GM19468 (cell line): ENCODE results near the gene ABCA3.

Experiments
- ATAC-seq: cut with Tn5 transposase; IDR thresholded peaks from one replicate; pipeline ENCODE4 v1.9.1; 2021; ENCODE audit warnings: mild to moderate bottlenecking, moderate library complexity, moderate number of reproducible peaks; ENCODE audit not compliant: unreplicated experiment; ENCODE audit errors: extremely low read depth

Gene ABCA3

DNA sequence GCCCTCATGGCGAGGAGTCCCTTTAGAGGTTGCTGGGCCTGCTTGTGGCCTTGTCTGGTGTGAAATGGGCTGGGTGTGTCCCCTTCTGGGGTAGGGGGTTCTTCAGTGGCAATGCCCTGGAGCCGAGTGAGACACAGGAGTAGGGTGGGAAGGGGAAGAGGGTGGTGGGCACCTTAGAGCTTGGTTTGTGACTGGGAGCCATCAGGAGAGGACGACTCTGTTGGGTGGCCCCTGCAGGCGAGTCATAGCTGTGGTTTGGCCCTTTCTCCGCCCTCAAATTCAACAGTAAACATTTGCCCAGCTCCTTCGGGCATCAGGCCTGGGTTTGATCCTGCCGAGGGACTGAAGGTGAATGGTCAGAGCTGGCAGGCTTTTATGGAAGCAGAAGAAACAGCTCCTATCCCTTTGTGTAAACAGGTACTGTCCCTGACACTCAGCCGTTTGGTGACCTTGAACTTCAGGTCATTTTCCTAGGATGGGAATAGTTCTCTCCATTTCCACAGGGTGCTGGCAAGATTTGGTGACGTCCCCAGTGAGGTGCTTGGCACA is 114.2 kb downstream of the ABCA3 start:
- ATAC-seq = no peak
